ENCODE results near the gene PSMD11. TPM values are rescaled to one million over a fixed set of nuclear protein-coding genes. Genes with fewer than 3 reads are reported as not detected.
A peak's percentile ranks its signal among the peaks of the same experiment; 100 is the strongest.
"Not testable (repeated sequence)": the region's sequence is repeated elsewhere in the genome, so short reads cannot be mapped to it uniquely, and the experiment has no call there.

The PSMD11 gene
- 90.5 to 95.0 TPM (median 94.9 TPM) in 3 replicates for total RNA-seq

DNA sequence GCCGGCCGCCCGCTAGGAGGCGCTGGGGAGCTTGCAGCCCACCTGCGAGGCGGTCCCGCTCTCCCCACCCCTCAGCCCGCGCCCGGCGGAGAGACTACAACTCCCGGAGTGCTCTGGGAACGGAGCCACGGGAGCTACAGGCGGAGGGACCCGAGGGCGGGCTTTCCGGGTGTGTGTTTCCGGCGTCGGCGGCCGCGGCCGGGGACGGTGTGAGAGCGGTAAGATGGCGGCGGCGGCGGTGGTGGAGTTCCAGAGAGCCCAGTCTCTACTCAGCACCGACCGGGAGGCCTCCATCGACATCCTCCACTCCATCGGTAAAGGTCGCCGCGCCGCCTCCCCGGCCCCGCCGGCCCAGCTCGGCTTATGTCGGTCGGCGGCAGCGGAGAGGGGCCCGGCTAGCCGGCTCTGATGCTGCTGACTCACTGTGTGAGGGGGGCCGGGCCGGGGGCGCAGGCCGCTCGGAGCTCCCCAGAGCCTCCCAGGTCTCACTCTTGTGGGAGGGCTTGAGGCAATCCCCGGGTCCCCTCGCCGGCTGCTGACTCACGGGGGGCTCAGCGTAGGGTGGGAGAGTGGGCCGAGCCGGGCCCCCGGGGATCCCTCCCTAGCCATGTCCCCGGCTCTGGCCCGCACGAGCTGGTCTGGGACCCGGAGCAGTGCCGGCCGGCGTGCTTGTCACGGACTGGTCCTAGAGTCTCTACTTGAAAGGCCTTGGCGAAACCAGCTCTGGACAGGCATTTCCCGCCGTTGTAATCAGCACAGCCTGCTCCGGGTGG is at the start of gene PSMD11:
Gene PSMD11 (plus strand): TSS at position 210 of the 773 bp plus-strand sequence. CDS start 14 bp downstream, at position 224.
- Mint-ChIP-seq H3K36me3 (peaks cover 4% of the 10 kb centered on the region), H3K4me3 (peak within 1 kb of the TSS; percentile 92), H3K4me1 (peaks cover 22% of the 10 kb centered on the region), H3K27ac (peak within 1 kb of the TSS; percentile 96), H3K9me3 (peaks cover 3% of the 10 kb centered on the region), H3K27me3 (ENCODE audit: low read depth) (peaks cover 20% of the 10 kb centered on the region)
- TF ChIP-seq CTCF (IDR thresholded peaks at IDR 0.05; ENCODE audit: unreplicated experiment), result peak; percentile 83
- DNase-seq (ENCODE audit: low spot score in 2 of 2, unreplicated experiment in 2 of 2), result peak; percentile 98

DNA sequence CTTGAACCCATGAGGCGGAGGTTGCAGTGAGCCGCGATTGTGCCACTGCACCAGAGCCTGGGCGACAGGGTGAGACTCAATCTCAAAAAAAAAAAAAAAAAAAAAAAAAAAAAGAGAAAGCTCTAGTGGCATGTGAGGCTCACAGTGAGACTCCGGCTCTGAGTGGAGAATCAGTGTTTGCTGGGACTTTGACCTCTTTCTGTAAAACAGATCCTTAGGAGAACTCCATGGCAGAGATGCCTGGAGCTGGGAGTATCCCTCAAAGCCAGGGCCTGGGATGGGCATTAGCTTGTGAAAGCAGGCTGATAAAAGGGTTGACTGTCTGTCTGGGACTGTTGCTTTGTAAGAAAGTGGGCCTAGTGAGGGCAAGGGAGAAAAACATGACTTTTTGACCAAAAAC is 48.0 kb upstream of the PSMD11 start:
- Mint-ChIP-seq H3K27ac (no peak overlapping the region), H3K4me3 (no peak overlapping the region), H3K4me1 (no peaks in the 10 kb centered on the region), H3K9me3 (peaks cover 4% of the 10 kb centered on the region), H3K36me3 (peaks cover 4% of the 10 kb centered on the region), H3K27me3 (ENCODE audit: low read depth) (no peaks in the 10 kb centered on the region)
- no peak for DNase-seq (ENCODE audit: low spot score in 2 of 2, unreplicated experiment in 2 of 2)
- TF ChIP-seq CTCF (IDR thresholded peaks at IDR 0.05; ENCODE audit: unreplicated experiment), result no peak

- Mint-ChIP-seq H3K36me3 (no peaks in the 10 kb centered on the region), H3K27me3 (ENCODE audit: low read depth) (no peaks in the 10 kb centered on the region), H3K9me3 (no peaks in the 10 kb centered on the region), H3K27ac (no peak overlapping the region), H3K4me3 (no peak overlapping the region), H3K4me1 (no peaks in the 10 kb centered on the region)
- TF ChIP-seq CTCF (IDR thresholded peaks at IDR 0.05; ENCODE audit: unreplicated experiment), result no peak
- DNase-seq (ENCODE audit: low spot score in 2 of 2, unreplicated experiment in 2 of 2), result no peak
Observed at GRCh38 chr17:32398946-32399345, 45.4 kb upstream of the PSMD11 start.

DNA sequence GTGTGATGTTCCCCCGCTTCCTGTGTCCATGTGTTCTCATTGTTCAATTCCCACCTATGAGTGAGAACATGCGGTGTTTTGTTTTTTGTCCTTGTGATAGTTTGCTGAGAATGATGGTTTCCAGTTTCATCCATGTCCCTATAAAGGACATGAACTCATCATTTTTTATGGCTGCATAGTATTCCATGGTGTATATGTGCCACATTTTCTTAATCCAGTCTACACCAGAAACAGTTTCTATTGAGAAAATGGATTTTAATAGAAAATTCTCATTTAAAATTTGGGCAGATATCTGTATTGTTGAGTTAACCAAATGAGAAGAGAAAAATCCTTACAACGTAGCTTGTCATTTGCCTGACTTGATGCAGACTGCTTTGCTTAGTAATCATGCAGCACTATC is 34.2 kb upstream of the PSMD11 start:
- DNase-seq (ENCODE audit: low spot score in 2 of 2, unreplicated experiment in 2 of 2); H3K4me1 Mint-ChIP-seq; H3K27ac Mint-ChIP-seq; H3K9me3 Mint-ChIP-seq; H3K36me3 Mint-ChIP-seq; H3K27me3 Mint-ChIP-seq (ENCODE audit: low read depth); H3K4me3 Mint-ChIP-seq: not testable (repeated sequence)

DNA sequence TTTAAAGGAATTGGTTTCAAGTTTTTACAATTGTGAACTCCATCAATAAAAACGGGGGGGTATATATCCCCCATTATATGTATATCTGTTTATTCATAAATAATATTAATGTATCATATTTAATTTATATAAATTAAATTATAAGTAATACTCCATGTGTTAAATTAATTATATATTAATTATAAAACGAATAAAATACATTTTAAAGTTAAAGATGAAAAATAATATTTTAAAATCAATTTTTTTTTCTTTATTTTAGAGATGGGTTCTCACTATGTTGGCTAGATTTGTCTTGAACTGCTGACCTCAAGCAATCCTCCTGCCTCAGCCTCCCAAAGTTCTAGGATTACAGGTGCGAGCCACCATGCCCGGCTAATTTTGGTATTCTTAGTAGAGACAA is 17.4 kb upstream of the PSMD11 start:
- Mint-ChIP-seq H3K4me1 (no peaks in the 10 kb centered on the region), H3K4me3 (no peak overlapping the region), H3K36me3 (no peaks in the 10 kb centered on the region), H3K27ac (no peak overlapping the region), H3K9me3 (peaks cover 22% of the 10 kb centered on the region), H3K27me3 (ENCODE audit: low read depth) (no peaks in the 10 kb centered on the region)
- no peak for TF ChIP-seq CTCF (IDR thresholded peaks at IDR 0.05; ENCODE audit: unreplicated experiment)
- DNase-seq (ENCODE audit: low spot score in 2 of 2, unreplicated experiment in 2 of 2), result no peak

GRCh38 chr17:32429598-32429997 is 14.7 kb upstream of the PSMD11 start:
- no peaks in the 10 kb centered on the region for H3K36me3 Mint-ChIP-seq
- DNase-seq (ENCODE audit: low spot score in 2 of 2, unreplicated experiment in 2 of 2), result no peak
- H3K9me3 Mint-ChIP-seq, result peaks cover 22% of the 10 kb centered on the region
- H3K27me3 Mint-ChIP-seq (ENCODE audit: low read depth), result no peaks in the 10 kb centered on the region
- no peaks in the 10 kb centered on the region for H3K4me1 Mint-ChIP-seq
- H3K4me3 Mint-ChIP-seq, result no peak overlapping the region
- TF ChIP-seq CTCF (IDR thresholded peaks at IDR 0.05; ENCODE audit: unreplicated experiment), result no peak
- no peak overlapping the region for H3K27ac Mint-ChIP-seq

All from mesothelial cell of epicardium (in vitro differentiated cells).